HEK293 (cell line): ENCODE results near the gene SFRP5.

Experiments
- CTCF ChIA-PET: fragments of 350-600 bp; formaldehyde crosslinking; extraction: SDS; loops from one replicate; lab custom pipeline; 2021; ENCODE audit warnings: antibody characterized with exemption; lab: Yijun Ruan, JAX
- POLR2A ChIA-PET: fragments of 300-600 bp; formaldehyde crosslinking; extraction: SDS; loops from one replicate; lab custom pipeline; 2020; ENCODE audit warnings: antibody characterized with exemption, inconsistent platforms; lab: Yijun Ruan, JAX
- H3K27ac ChIP-seq: fragments of 200-500 bp; sonication (Bioruptor generic); 2 replicates; pipeline ENCODE4 v1.5.1; 2014; ENCODE audit warnings: low read depth, low read length, control low read depth, inconsistent platforms; ENCODE audit errors: extremely low read depth
- H3K36me3 ChIP-seq, 2 experiments: fragments of 200-500 bp in 1 of 2; sonication (Bioruptor generic) in 1 of 2; 1 replicate in 1 of 2; 2 replicates in 1 of 2; pipeline ENCODE4 v1.5.1; 2014 to 2017; ENCODE audit warnings: inconsistent platforms in 2 of 2, low read length in 2 of 2; ENCODE audit not compliant: control insufficient read depth in 2 of 2, insufficient read depth in 1 of 2
- H3K4me1 ChIP-seq: fragments of 200-500 bp; sonication (Bioruptor generic); 2 replicates; pipeline ENCODE4 v1.5.1; 2014; ENCODE audit warnings: mild to moderate bottlenecking, low read length, inconsistent platforms; ENCODE audit not compliant: control insufficient read depth, insufficient read depth
- H3K4me3 ChIP-seq: 2 replicates; pipeline ENCODE4 v1.5.1; 2011; ENCODE audit warnings: low read depth, mild to moderate bottlenecking, control low read depth, low read length, moderate library complexity
- H3K9me3 ChIP-seq: fragments of 200-500 bp; sonication (Bioruptor generic); 2 replicates; pipeline ENCODE4 v1.5.1; 2014; ENCODE audit warnings: low read depth, low read length, inconsistent platforms; ENCODE audit not compliant: control insufficient read depth, insufficient read depth
- BCL11B ChIP-seq: fragments of 450-650 bp; formaldehyde crosslinking; IDR thresholded peaks from 2 replicates; pipeline ENCODE4 v1.5.1; 2016; ENCODE audit warnings: low read depth, missing biosample characterization, missing genetic modification characterization
- EGR2 ChIP-seq: fragments of 450-650 bp; formaldehyde crosslinking; IDR thresholded peaks from 2 replicates; pipeline ENCODE4 v1.5.1; 2016; ENCODE audit warnings: low read depth, missing biosample characterization, missing genetic modification characterization
- ZBTB48 ChIP-seq: fragments of 450-650 bp; formaldehyde crosslinking; IDR thresholded peaks from 2 replicates; pipeline ENCODE4 v1.5.1; 2016; ENCODE audit warnings: missing biosample characterization, missing genetic modification characterization
- ZBTB8A ChIP-seq: fragments of 450-650 bp; formaldehyde crosslinking; IDR thresholded peaks from 2 replicates; pipeline ENCODE4 v1.5.1; 2016; ENCODE audit warnings: missing biosample characterization, missing genetic modification characterization
- ZFP69B ChIP-seq: fragments of 450-650 bp; formaldehyde crosslinking; IDR thresholded peaks from 2 replicates; pipeline ENCODE4 v1.5.1; 2016; ENCODE audit warnings: missing biosample characterization, missing genetic modification characterization
- ZNF133 ChIP-seq: fragments of 450-650 bp; formaldehyde crosslinking; IDR thresholded peaks from 2 replicates; pipeline ENCODE4 v1.5.1; 2016; ENCODE audit warnings: missing biosample characterization, missing genetic modification characterization
- ZNF16 ChIP-seq: fragments of 450-650 bp; formaldehyde crosslinking; IDR thresholded peaks from 2 replicates; pipeline ENCODE4 v1.5.1; 2016; ENCODE audit warnings: low read depth, missing biosample characterization, missing genetic modification characterization
- ZNF274 ChIP-seq, 2 experiments: fragments of 200-500 bp in 1 of 2; fragments of 450-650 bp in 1 of 2; sonication (Bioruptor generic) in 1 of 2; formaldehyde crosslinking in 1 of 2; IDR thresholded peaks; 2 replicates each; pipeline versions ENCODE4 v1.5.1 to v1.6.1; 2014 to 2016; ENCODE audit warnings: borderline replicate concordance in 1 of 2, inconsistent platforms in 1 of 2, low read length in 1 of 2, missing biosample characterization in 1 of 2, missing genetic modification characterization in 1 of 2
- ZNF366 ChIP-seq: fragments of 450-650 bp; formaldehyde crosslinking; conservative IDR thresholded peaks from 2 replicates; pipeline ENCODE4 v1.5.1; 2016; ENCODE audit warnings: missing biosample characterization, missing genetic modification characterization
- ZNF560 ChIP-seq: fragments of 450-650 bp; formaldehyde crosslinking; IDR thresholded peaks from 2 replicates; pipeline ENCODE4 v1.5.1; 2017; ENCODE audit warnings: missing biosample characterization, missing genetic modification characterization, borderline replicate concordance
- TF ChIP-seq, protein P1 (sequence below): fragments of 450-650 bp; formaldehyde crosslinking; IDR thresholded peaks from 2 replicates; pipeline ENCODE4 v1.5.1; 2016; ENCODE audit warnings: missing biosample characterization, missing genetic modification characterization
- TF ChIP-seq, protein P2 (sequence below): fragments of 450-650 bp; formaldehyde crosslinking; IDR thresholded peaks from 2 replicates; pipeline ENCODE4 v1.5.1; 2016; ENCODE audit warnings: missing biosample characterization, missing genetic modification characterization, borderline replicate concordance
- TF ChIP-seq, protein P3 (sequence below): fragments of 450-650 bp; IDR thresholded peaks from 2 replicates; pipeline ENCODE4 v1.5.1; 2018; ENCODE audit warnings: missing biosample characterization, mild to moderate bottlenecking, missing genetic modification characterization
- TF ChIP-seq, protein P4 (sequence below): fragments of 450-650 bp; formaldehyde crosslinking; IDR thresholded peaks from 2 replicates; pipeline ENCODE4 v1.5.1; 2016; ENCODE audit warnings: missing biosample characterization, missing genetic modification characterization
- TF ChIP-seq, protein P5 (sequence below): fragments of 450-650 bp; formaldehyde crosslinking; IDR thresholded peaks from 2 replicates; pipeline ENCODE4 v1.5.1; 2016; ENCODE audit warnings: missing biosample characterization, missing genetic modification characterization

Gene SFRP5

DNA sequence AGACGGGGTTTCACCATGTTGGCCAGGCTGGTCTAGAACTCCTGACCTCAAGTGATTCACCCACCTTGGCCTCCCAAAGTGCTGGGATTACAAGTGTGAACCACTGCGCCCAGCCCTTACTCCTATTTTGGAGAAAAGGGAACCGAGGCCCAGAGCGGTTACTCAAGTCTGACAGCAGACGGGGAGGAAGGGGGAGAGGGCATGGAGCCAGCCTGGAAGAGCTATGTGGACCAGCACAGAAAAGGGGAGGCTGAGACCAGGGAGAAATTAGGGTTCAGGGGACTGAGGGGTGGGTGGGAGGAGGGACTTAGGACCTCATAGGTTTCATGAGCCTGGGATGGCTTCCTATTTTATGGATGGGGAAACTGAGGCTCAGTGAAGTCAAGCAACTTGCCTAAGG is 1.5 kb downstream of the SFRP5 start:
- CTCF ChIA-PET: interaction anchor here (0.8 to 1.1 kb wide), 2 partner anchors 68 to 133 kb away, joined by 3 to 4 read pairs; no protein-coding TSS in a partner anchor
- no peaks in the 10 kb centered on the region for H3K9me3 ChIP-seq
- TF ChIP-seq ZNF366 (no peak), EGR2 (no peak), ZNF560 (tag by site-specific recombination) (no peak), ZNF16 (tag by site-specific recombination) (no peak)
- TF ChIP-seq, protein P1, sequence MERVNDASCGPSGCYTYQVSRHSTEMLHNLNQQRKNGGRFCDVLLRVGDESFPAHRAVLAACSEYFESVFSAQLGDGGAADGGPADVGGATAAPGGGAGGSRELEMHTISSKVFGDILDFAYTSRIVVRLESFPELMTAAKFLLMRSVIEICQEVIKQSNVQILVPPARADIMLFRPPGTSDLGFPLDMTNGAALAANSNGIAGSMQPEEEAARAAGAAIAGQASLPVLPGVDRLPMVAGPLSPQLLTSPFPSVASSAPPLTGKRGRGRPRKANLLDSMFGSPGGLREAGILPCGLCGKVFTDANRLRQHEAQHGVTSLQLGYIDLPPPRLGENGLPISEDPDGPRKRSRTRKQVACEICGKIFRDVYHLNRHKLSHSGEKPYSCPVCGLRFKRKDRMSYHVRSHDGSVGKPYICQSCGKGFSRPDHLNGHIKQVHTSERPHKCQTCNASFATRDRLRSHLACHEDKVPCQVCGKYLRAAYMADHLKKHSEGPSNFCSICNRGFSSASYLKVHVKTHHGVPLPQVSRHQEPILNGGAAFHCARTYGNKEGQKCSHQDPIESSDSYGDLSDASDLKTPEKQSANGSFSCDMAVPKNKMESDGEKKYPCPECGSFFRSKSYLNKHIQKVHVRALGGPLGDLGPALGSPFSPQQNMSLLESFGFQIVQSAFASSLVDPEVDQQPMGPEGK (tag by site-specific recombination): no peak
- TF ChIP-seq, protein P2, sequence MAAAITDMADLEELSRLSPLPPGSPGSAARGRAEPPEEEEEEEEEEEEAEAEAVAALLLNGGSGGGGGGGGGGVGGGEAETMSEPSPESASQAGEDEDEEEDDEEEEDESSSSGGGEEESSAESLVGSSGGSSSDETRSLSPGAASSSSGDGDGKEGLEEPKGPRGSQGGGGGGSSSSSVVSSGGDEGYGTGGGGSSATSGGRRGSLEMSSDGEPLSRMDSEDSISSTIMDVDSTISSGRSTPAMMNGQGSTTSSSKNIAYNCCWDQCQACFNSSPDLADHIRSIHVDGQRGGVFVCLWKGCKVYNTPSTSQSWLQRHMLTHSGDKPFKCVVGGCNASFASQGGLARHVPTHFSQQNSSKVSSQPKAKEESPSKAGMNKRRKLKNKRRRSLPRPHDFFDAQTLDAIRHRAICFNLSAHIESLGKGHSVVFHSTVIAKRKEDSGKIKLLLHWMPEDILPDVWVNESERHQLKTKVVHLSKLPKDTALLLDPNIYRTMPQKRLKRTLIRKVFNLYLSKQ (tag by site-specific recombination): no peak
- TF ChIP-seq, protein P3, sequence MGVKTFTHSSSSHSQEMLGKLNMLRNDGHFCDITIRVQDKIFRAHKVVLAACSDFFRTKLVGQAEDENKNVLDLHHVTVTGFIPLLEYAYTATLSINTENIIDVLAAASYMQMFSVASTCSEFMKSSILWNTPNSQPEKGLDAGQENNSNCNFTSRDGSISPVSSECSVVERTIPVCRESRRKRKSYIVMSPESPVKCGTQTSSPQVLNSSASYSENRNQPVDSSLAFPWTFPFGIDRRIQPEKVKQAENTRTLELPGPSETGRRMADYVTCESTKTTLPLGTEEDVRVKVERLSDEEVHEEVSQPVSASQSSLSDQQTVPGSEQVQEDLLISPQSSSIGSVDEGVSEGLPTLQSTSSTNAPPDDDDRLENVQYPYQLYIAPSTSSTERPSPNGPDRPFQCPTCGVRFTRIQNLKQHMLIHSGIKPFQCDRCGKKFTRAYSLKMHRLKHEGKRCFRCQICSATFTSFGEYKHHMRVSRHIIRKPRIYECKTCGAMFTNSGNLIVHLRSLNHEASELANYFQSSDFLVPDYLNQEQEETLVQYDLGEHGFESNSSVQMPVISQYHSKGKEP (tag by site-specific recombination): no peak
- no peak overlapping the region for H3K4me3 ChIP-seq
- no peak overlapping the region for H3K27ac ChIP-seq
- H3K4me1 ChIP-seq: no peaks in the 10 kb centered on the region
- POLR2A ChIA-PET: interaction anchor here (0.7 kb wide), 1 partner anchor 145 kb away, joined by 4 read pairs; no protein-coding TSS in a partner anchor
- H3K36me3 ChIP-seq: no peaks in the 10 kb centered on the region

DNA sequence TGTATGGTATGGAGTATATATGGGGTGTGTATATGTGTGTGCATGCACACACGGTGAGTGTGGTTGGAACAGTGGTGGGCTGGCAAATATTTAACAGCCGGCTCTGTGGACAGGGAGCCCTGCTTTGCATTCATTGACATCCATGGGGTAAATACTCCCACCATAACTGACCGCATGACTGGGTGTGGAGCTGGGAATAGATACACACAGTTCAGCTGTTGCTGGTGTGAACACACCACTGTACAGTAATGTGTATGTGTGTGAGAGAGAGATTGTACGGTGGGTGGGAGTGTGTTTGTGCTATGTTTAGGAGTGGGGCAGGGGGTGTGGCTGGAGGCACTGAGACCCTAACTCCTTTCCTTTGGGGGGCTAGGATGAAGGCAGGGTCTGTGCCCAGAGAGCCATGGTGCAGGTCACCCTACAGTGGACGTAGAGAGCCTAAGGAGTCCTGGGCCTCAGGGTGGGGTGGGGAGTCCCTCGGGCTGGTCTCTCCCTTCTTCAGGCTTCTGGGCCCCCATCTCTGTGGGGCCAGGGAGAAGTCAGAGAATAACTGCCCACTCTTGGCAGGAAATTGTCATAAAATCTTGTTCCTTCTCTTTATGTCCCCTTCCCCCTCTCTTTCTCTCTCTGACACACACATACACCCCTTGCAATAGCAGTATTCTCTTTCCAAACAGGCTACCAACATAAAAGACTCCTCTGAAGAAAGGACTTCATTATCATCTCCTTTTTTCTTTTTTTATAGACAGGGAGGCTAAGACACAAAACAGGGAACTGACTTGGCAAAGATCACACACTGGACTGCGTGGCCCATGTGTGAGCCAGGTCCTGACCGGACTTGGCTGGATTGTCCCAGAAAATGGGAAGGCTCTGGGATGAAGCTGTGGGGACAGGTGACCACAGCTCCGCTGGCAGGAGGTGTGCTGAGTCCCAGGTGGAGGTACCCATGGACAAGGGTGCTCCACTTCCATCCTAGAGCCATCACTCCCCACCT is 3.2 kb downstream of the SFRP5 start:
- TF ChIP-seq, protein P4, sequence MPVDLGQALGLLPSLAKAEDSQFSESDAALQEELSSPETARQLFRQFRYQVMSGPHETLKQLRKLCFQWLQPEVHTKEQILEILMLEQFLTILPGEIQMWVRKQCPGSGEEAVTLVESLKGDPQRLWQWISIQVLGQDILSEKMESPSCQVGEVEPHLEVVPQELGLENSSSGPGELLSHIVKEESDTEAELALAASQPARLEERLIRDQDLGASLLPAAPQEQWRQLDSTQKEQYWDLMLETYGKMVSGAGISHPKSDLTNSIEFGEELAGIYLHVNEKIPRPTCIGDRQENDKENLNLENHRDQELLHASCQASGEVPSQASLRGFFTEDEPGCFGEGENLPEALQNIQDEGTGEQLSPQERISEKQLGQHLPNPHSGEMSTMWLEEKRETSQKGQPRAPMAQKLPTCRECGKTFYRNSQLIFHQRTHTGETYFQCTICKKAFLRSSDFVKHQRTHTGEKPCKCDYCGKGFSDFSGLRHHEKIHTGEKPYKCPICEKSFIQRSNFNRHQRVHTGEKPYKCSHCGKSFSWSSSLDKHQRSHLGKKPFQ (tag by site-specific recombination): peak; percentile 78
- TF ChIP-seq ZNF133 (tag by site-specific recombination): no peak
- POLR2A ChIA-PET: no interaction called here
- no peaks in the 10 kb centered on the region for H3K4me1 ChIP-seq
- H3K27ac ChIP-seq: no peak overlapping the region
- H3K36me3 ChIP-seq: no peaks in the 10 kb centered on the region
- no peaks in the 10 kb centered on the region for H3K9me3 ChIP-seq
- no peak overlapping the region for H3K4me3 ChIP-seq
- CTCF ChIA-PET: interaction anchor here (0.6 to 1.3 kb wide), 2 partner anchors 27 to 82 kb away, joined by 3 read pairs; no protein-coding TSS in a partner anchor

DNA sequence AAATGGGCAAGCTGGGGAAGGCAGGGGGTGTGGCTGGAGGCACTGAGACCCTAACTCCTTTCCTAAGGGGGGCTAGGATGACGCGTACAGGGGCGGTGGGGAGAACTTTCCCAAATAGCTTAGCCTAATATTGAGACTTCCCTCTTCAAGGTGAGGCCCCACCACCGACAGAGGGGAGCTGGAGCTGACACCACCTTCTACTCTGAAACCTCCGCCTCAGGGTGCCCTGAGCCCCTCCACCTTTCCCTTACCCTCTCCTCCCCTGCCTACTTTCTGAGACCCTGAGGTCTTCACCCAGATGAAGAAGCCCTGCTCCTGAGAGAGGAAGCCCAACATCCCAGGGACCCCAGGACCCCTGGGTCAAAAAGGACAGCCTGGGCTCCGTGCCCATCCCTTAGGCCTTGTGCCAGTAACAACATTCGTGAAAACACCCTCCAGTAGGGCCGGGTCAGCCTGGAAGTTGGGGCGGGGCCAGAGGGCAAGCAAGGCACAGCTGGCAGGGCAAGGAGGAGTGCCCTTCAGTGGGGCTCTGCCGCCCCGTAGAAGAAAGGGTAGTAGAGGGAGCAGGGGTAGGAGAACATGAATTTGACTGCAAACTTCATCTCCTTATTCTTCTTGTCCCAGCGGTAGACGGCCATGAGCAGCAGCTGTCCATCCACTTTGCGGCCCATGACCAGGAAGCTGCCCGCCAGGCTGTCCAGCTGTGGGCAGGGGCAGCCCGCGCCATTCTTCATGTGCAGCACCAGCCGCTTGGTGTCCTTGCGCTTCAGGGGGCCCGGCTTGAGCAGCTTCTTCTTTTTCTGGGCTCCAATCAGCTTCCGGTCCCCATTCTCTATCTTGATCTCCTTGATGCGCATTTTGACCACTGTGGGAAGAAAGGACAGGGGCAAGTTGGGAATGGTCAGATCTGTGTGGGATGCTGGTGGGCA is 4.5 kb downstream of the SFRP5 start:
- Histone ChIP-seq H3K9me3 (no peaks in the 10 kb centered on the region), H3K4me3 (no peak overlapping the region), H3K36me3 (peaks cover 0 to 3% of the 10 kb centered on the region in 2 experiments; a peak in 1 of 3 replicates), H3K4me1 (no peaks in the 10 kb centered on the region), H3K27ac (no peak overlapping the region)
- ChIA-PET POLR2A (no interaction called here), CTCF (interaction anchor here (0.8 to 3.0 kb wide), 4 partner anchors 25 to 102 kb away, joined by 3 to 14 read pairs (median 4); no protein-coding TSS in a partner anchor)
- 0 out of 2 replicates have a peak, but pooled peaks have one; percentile 20 for TF ChIP-seq ZBTB48 (tag by site-specific recombination)
- TF ChIP-seq ZFP69B (tag by site-specific recombination): 0 out of 2 replicates have a peak, but pooled peaks have one; percentile 33
- no peak for TF ChIP-seq ZNF274 (IDR thresholded peaks at IDR 0.05; ENCODE audit: low read length)
- no peak for TF ChIP-seq ZNF274 (tag by site-specific recombination; IDR thresholded peaks at IDR 0.05; ENCODE audit: borderline replicate concordance)
- TF ChIP-seq ZBTB8A (tag by site-specific recombination): peak; percentile 40; the same call in 1 of the 2 replicates
- TF ChIP-seq, protein P5, sequence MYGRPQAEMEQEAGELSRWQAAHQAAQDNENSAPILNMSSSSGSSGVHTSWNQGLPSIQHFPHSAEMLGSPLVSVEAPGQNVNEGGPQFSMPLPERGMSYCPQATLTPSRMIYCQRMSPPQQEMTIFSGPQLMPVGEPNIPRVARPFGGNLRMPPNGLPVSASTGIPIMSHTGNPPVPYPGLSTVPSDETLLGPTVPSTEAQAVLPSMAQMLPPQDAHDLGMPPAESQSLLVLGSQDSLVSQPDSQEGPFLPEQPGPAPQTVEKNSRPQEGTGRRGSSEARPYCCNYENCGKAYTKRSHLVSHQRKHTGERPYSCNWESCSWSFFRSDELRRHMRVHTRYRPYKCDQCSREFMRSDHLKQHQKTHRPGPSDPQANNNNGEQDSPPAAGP (tag by site-specific recombination): peak; percentile 45
- no peak for TF ChIP-seq BCL11B (tag by site-specific recombination)
